Natural killer cell (primary cell): ENCODE measurements around the gene SLC44A5. TPM values are rescaled to one million over a fixed set of nuclear protein-coding genes. Genes with fewer than 3 reads are reported as not detected.

Experiments used
- ATAC-seq, 3 donors: fragments of 150-1000 bp in 2 of 3; fragments of 200-7000 bp in 1 of 3; cut with Tn5 transposase; 1 replicate in 1 of 3; 2 replicates in 2 of 3; pipeline ENCODE4 v1.10.0; 2021; ENCODE audit warnings: mild to moderate bottlenecking in 2 of 3, moderate library complexity in 2 of 3
- DNase-seq, 2 donors: peaks; one replicate each; pipeline versions ENCODE4 v3.0.0 to v3.0.0-alpha.2; 2013 to 2021; ENCODE audit warnings: mixed read lengths in 1 of 2
- H3K27ac ChIP-seq: one replicate; pipeline ENCODE4 v1.5.1; 2013; ENCODE audit warnings: mild to moderate bottlenecking, low read length
- H3K27me3 ChIP-seq: one replicate; pipeline ENCODE4 v1.6.1; 2013; ENCODE audit warnings: low read length; ENCODE audit not compliant: control insufficient read depth, insufficient read depth
- H3K36me3 ChIP-seq: one replicate; pipeline ENCODE4 v1.6.1; 2013; ENCODE audit warnings: low read length; ENCODE audit not compliant: control insufficient read depth, insufficient read depth
- H3K4me1 ChIP-seq: one replicate; pipeline ENCODE4 v1.6.1; 2013; ENCODE audit warnings: low read length; ENCODE audit not compliant: control insufficient read depth, insufficient read depth
- H3K4me3 ChIP-seq: one replicate; pipeline ENCODE4 v1.5.1; 2013; ENCODE audit warnings: low read length
- H3K9me3 ChIP-seq: one replicate; pipeline ENCODE4 v1.6.1; 2013; ENCODE audit warnings: low read length; ENCODE audit not compliant: control insufficient read depth, insufficient read depth
- H3K27ac Mint-ChIP-seq, 2 donors: one replicate each; pipeline ENCODE4 v1.8.0; 2022; ENCODE audit warnings: mild to moderate bottlenecking in 2 of 2, mixed read lengths in 2 of 2, moderate library complexity in 1 of 2
- H3K27me3 Mint-ChIP-seq, 2 donors: one replicate each; pipeline ENCODE4 v1.8.0; 2022; ENCODE audit warnings: low read depth in 2 of 2, mixed read lengths in 2 of 2
- H3K36me3 Mint-ChIP-seq: one replicate; pipeline ENCODE4 v1.8.0; 2022; ENCODE audit warnings: mixed read lengths
- H3K4me1 Mint-ChIP-seq, 2 donors: one replicate each; pipeline ENCODE4 v1.8.0; 2022; ENCODE audit warnings: mixed read lengths in 2 of 2
- H3K4me3 Mint-ChIP-seq: one replicate; pipeline ENCODE4 v1.8.0; 2022; ENCODE audit warnings: mild to moderate bottlenecking, moderate library complexity, mixed read lengths
- H3K9me3 Mint-ChIP-seq, 2 donors: one replicate each; pipeline ENCODE4 v1.8.0; 2022; ENCODE audit warnings: mixed read lengths in 2 of 2
- WGBS: methylation state at CpG from one replicate; pipeline ENCODE4 v1.1.7; 2013; ENCODE audit warnings: missing lambda C conversion rate; ENCODE audit not compliant: insufficient coverage; 5-methylcytosine and 5-hydroxymethylcytosine counted together
- intact Hi-C: fragments of 100-400 bp; cut with micrococcal nuclease; formaldehyde crosslinking; loops from one replicate; pipeline ENCODE4 v1.14.2; 2022
- total RNA-seq, 4 donors: library from RNA; stranded (reverse); fragments of 120-200 nt in 1 of 4; gene quantifications; one replicate each; pipeline versions ENCODE4 v1.2.3 to v1.2.4, GENCODE V29; 2013 to 2022
- TF ChIP-seq, protein P1 (sequence below): fragments of 200-600 bp; IDR thresholded peaks from one replicate; pipeline ENCODE4 v1.8.0; 2022; ENCODE audit warnings: antibody characterized with exemption

SLC44A5 gene
- total RNA-seq, 3 donors from 2014 or later (not counting 1 experiment from before 2014, with no cell fraction given) = 0.15 to 1.2 TPM; not detected in 1

- Histone ChIP-seq H3K27me3 (no peaks in the 10 kb centered on the region), H3K9me3 (no peaks in the 10 kb centered on the region), H3K4me1 (no peaks in the 10 kb centered on the region), H3K36me3 (no peaks in the 10 kb centered on the region), H3K27ac (no peak overlapping the region), H3K4me3 (no peak overlapping the region)
- H3K9me3 Mint-ChIP-seq = peaks cover 3 to 4% of the 10 kb centered on the region in 2 donors
- H3K27me3 Mint-ChIP-seq = no peaks in the 10 kb centered on the region
- no peak overlapping the region for H3K4me3 Mint-ChIP-seq
- TF ChIP-seq, protein P1, sequence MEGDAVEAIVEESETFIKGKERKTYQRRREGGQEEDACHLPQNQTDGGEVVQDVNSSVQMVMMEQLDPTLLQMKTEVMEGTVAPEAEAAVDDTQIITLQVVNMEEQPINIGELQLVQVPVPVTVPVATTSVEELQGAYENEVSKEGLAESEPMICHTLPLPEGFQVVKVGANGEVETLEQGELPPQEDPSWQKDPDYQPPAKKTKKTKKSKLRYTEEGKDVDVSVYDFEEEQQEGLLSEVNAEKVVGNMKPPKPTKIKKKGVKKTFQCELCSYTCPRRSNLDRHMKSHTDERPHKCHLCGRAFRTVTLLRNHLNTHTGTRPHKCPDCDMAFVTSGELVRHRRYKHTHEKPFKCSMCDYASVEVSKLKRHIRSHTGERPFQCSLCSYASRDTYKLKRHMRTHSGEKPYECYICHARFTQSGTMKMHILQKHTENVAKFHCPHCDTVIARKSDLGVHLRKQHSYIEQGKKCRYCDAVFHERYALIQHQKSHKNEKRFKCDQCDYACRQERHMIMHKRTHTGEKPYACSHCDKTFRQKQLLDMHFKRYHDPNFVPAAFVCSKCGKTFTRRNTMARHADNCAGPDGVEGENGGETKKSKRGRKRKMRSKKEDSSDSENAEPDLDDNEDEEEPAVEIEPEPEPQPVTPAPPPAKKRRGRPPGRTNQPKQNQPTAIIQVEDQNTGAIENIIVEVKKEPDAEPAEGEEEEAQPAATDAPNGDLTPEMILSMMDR = no peak
- ATAC-seq (no peak), DNase-seq (no peak)
- intact Hi-C loops = no loop called here
- no peaks in the 10 kb centered on the region for H3K36me3 Mint-ChIP-seq
- no CpG with 5 or more reads among the region's 1 CpG for WGBS
- H3K27ac Mint-ChIP-seq = no peak overlapping the region
- no peaks in the 10 kb centered on the region for H3K4me1 Mint-ChIP-seq
Measured at GRCh38 chr1:75554870-75555269, 56.0 kb downstream of the SLC44A5 start.

DNA sequence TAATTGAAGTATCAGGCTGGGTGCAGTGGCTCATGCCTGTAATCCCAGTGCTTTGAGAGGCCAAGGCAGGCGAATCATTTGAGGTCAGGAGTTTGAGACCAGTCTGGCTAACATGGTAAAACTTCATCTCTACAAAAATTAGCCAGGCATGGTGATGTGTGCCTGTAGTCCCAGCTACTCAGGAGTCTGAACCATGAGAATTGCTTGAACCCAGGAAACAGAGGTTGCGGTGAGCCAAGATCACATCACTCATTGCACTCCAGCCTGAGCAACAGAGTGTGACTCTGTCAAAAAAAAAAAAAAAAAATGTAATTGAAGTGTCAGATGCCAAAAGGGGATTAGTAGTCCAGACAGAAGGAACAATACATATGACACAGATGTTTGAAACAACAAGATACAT, 56.7 kb downstream of the SLC44A5 start:
- H3K4me1 Mint-ChIP-seq = no peaks in the 10 kb centered on the region
- Histone ChIP-seq H3K4me3 (no peak overlapping the region), H3K27me3 (no peaks in the 10 kb centered on the region), H3K4me1 (no peaks in the 10 kb centered on the region), H3K9me3 (no peaks in the 10 kb centered on the region), H3K27ac (no peak overlapping the region), H3K36me3 (no peaks in the 10 kb centered on the region)
- ATAC-seq (no peak), DNase-seq (no peak)
- no peak overlapping the region for H3K4me3 Mint-ChIP-seq
- 92% methylated on average over 2 of the region's 2 CpGs for WGBS
- H3K27ac Mint-ChIP-seq = no peak overlapping the region
- TF ChIP-seq, protein P1 = no peak
- H3K27me3 Mint-ChIP-seq = no peaks in the 10 kb centered on the region
- H3K36me3 Mint-ChIP-seq = no peaks in the 10 kb centered on the region
- intact Hi-C loops = no loop called here
- peaks cover 3 to 9% of the 10 kb centered on the region in 2 donors for H3K9me3 Mint-ChIP-seq

GRCh38 chr1:75550559-75550958, 60.4 kb downstream of the SLC44A5 start:
- H3K36me3 Mint-ChIP-seq = no peaks in the 10 kb centered on the region
- intact Hi-C loops = no loop called here
- H3K4me1 Mint-ChIP-seq = no peaks in the 10 kb centered on the region
- Histone ChIP-seq H3K4me1 (no peaks in the 10 kb centered on the region), H3K27me3 (no peaks in the 10 kb centered on the region), H3K4me3 (no peak overlapping the region), H3K36me3 (no peaks in the 10 kb centered on the region), H3K27ac (no peak overlapping the region), H3K9me3 (no peaks in the 10 kb centered on the region)
- TF ChIP-seq, protein P1 = no peak
- peaks cover 3 to 7% of the 10 kb centered on the region in 2 donors for H3K9me3 Mint-ChIP-seq
- H3K27me3 Mint-ChIP-seq = no peaks in the 10 kb centered on the region
- no peak overlapping the region for H3K4me3 Mint-ChIP-seq
- DNase-seq (no peak), ATAC-seq (no peak)
- no peak overlapping the region for H3K27ac Mint-ChIP-seq

DNA sequence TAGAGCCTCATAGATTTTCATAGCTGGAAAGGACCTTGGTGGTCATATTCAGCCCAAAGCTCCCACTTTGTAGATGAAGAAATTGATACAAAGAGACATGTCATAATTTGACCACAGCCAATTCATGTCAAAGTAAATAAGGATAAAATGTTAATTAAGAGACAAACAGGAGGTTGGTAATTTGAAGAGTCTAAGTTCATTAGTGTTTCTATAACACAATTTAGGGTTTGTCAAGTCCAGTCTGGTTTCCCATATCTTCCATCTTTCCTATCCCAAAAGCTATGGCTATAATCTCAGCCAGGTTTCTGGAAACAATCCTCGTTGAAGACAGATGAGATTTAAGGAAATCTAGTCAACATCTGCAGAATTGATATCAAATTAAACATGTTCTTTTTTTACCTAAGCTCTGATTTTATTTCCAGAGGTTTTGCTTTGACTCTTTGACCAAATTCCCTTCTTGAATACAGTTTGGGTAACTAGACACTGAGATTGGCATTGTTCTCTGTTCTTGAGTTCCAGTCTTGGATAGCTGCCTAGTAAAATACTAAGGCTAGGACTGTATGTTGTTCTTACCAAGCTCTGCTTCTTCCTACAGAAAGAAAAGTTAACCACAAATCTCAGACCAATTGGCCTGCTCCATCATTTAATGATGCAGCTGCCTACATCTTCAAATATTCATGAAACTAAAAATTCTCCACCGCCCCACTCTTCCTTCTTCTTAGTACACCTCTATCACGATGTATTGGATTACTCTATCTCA, 62.0 kb downstream of the SLC44A5 start:
- ATAC-seq = no peak
- TF ChIP-seq, protein P1 = no peak
- H3K27ac Mint-ChIP-seq = no peak overlapping the region

More for the DNA sequence above, 62.0 kb downstream of the SLC44A5 start:
- Histone ChIP-seq H3K4me3 (no peak overlapping the region), H3K27me3 (no peaks in the 10 kb centered on the region), H3K9me3 (no peaks in the 10 kb centered on the region), H3K4me1 (no peaks in the 10 kb centered on the region), H3K27ac (no peak overlapping the region), H3K36me3 (no peaks in the 10 kb centered on the region)
- no peaks in the 10 kb centered on the region for H3K4me1 Mint-ChIP-seq
- WGBS = 77% methylated on average over 3 of the region's 3 CpGs
- H3K9me3 Mint-ChIP-seq = peaks cover 0 to 9% of the 10 kb centered on the region in 2 donors
- no peak for DNase-seq
- no peak overlapping the region for H3K4me3 Mint-ChIP-seq
- intact Hi-C loops = no loop called here
- no peaks in the 10 kb centered on the region for H3K36me3 Mint-ChIP-seq
- no peaks in the 10 kb centered on the region for H3K27me3 Mint-ChIP-seq
